Neural cell (in vitro differentiated cells): ENCODE measurements around the gene ZDHHC16. TPM values are rescaled to one million over a fixed set of nuclear protein-coding genes. Genes with fewer than 3 reads are reported as not detected.

Experiments
- H2AFZ ChIP-seq: fragments of 200-600, 300-800 bp; sonication (generic), shearing (Covaris generic); 2 replicates; pipeline ENCODE4 v1.6.0; 2014; ENCODE audit warnings: low read depth, mild to moderate bottlenecking, antibody characterized with exemption, low read length, moderate library complexity
- H3F3A ChIP-seq: fragments of 200-600 bp; shearing (Covaris generic); 2 replicates; pipeline ENCODE4 v1.6.1; 2016; ENCODE audit warnings: mild to moderate bottlenecking, moderate library complexity, mixed read lengths, antibody characterized with exemption, low read length; ENCODE audit not compliant: insufficient read depth, poor library complexity, severe bottlenecking
- H3K27ac ChIP-seq: fragments of 200-600, 300-800 bp; sonication (generic), shearing (Covaris generic); 2 replicates; pipeline ENCODE4 v1.5.1; 2014; ENCODE audit warnings: mild to moderate bottlenecking, low read length, moderate library complexity
- H3K27me3 ChIP-seq: fragments of 300-800, 200-600 bp; sonication (generic), shearing (Covaris generic); 2 replicates; pipeline ENCODE4 v1.6.0; 2014; ENCODE audit warnings: mild to moderate bottlenecking, low read depth, low read length, moderate library complexity; ENCODE audit not compliant: insufficient read depth
- H3K36me3 ChIP-seq: fragments of 300-800, 200-600 bp; sonication (generic), shearing (Covaris generic); 2 replicates; pipeline ENCODE4 v1.5.1; 2014; ENCODE audit warnings: mild to moderate bottlenecking, antibody characterized with exemption, low read length, moderate library complexity; ENCODE audit not compliant: insufficient read depth
- H3K4me2 ChIP-seq: fragments of 300-800, 200-600 bp; sonication (generic), shearing (Covaris generic); 2 replicates; pipeline ENCODE4 v1.6.0; 2014; ENCODE audit warnings: mild to moderate bottlenecking, low read length
- H3K4me3 ChIP-seq: fragments of 300-800, 200-600 bp; sonication (generic), shearing (Covaris generic); 2 replicates; pipeline ENCODE4 v1.5.1; 2014; ENCODE audit warnings: mild to moderate bottlenecking, low read length, moderate library complexity
- H3K79me2 ChIP-seq: fragments of 200-600 bp; shearing (Covaris generic); replicated peaks from 2 replicates; pipeline ENCODE4 v1.6.0; 2014; ENCODE audit warnings: mild to moderate bottlenecking, low read length, moderate library complexity; ENCODE audit not compliant: insufficient read depth
- H3K9ac ChIP-seq: fragments of 300-800, 200-600 bp; sonication (generic), shearing (Covaris generic); 2 replicates; pipeline ENCODE4 v1.6.1; 2016; ENCODE audit warnings: mild to moderate bottlenecking, low read length, mixed read lengths
- H3K9me2 ChIP-seq: fragments of 200-600 bp; shearing (Covaris generic); 2 replicates; pipeline ENCODE4 v1.6.1; 2016; ENCODE audit warnings: mild to moderate bottlenecking, low read length, mixed read lengths; ENCODE audit not compliant: insufficient read depth
- H3K9me3 ChIP-seq: fragments of 200-600, 300-800 bp; sonication (generic), shearing (Covaris generic); 2 replicates; pipeline ENCODE4 v1.6.1; 2016; ENCODE audit warnings: mild to moderate bottlenecking, mixed run types, low read length, moderate library complexity, mixed read lengths
- H4K20me1 ChIP-seq: fragments of 200-600 bp; shearing (Covaris generic); 2 replicates; pipeline ENCODE4 v1.6.1; 2016; ENCODE audit warnings: mild to moderate bottlenecking, mixed run types; ENCODE audit not compliant: insufficient read depth
- EP300 ChIP-seq: fragments of 450-650 bp; conservative IDR thresholded peaks from 2 replicates; pipeline ENCODE4 v1.6.1; 2014; ENCODE audit warnings: antibody characterized with exemption, mild to moderate bottlenecking, moderate library complexity; ENCODE audit not compliant: poor library complexity, severe bottlenecking
- EZH2 ChIP-seq: fragments of 200-600, 300-800 bp; shearing (Covaris generic), sonication (generic); IDR thresholded peaks from 2 replicates; pipeline ENCODE4 v1.6.1; 2014; ENCODE audit warnings: antibody characterized with exemption, low read length, borderline replicate concordance, mild to moderate bottlenecking; ENCODE audit not compliant: insufficient read depth, poor library complexity, severe bottlenecking
- MXI1 ChIP-seq: fragments of 450-650 bp; conservative IDR thresholded peaks from 2 replicates; pipeline ENCODE4 v1.6.1; 2014; ENCODE audit warnings: antibody characterized with exemption, mild to moderate bottlenecking; ENCODE audit not compliant: poor library complexity, severe bottlenecking
- POLR2AphosphoS5 ChIP-seq: IDR thresholded peaks from 2 replicates; pipeline ENCODE4 v1.6.1; 2012
- RAD21 ChIP-seq: fragments of 450-650 bp; conservative IDR thresholded peaks from 2 replicates; pipeline ENCODE4 v1.6.1; 2014; ENCODE audit warnings: antibody characterized with exemption, mild to moderate bottlenecking, moderate library complexity
- SMC3 ChIP-seq: fragments of 450-650 bp; conservative IDR thresholded peaks from 2 replicates; pipeline ENCODE4 v1.6.1; 2014; ENCODE audit warnings: antibody characterized with exemption, mild to moderate bottlenecking, moderate library complexity; ENCODE audit not compliant: poor library complexity
- TAF1 ChIP-seq: IDR thresholded peaks from 2 replicates; pipeline ENCODE4 v1.6.1; 2012; ENCODE audit warnings: low read depth
- polyA plus RNA-seq: library from polyadenylated mRNA; depleted of rRNA; stranded (reverse); fragments of >200 nt; gene quantifications from 2 replicates; pipeline ENCODE4 v1.2.3, GENCODE V29; 2014
- TF ChIP-seq, protein P1 (sequence below): IDR thresholded peaks from 2 replicates; pipeline ENCODE4 v1.6.1; 2012; ENCODE audit warnings: borderline replicate concordance
- TF ChIP-seq, protein P2 (sequence below): fragments of 450-650 bp; IDR thresholded peaks from 2 replicates; pipeline ENCODE4 v1.5.1; 2014; ENCODE audit warnings: antibody characterized with exemption, mild to moderate bottlenecking, moderate library complexity; ENCODE audit not compliant: poor library complexity, severe bottlenecking

ZDHHC16 gene
- polyA plus RNA-seq, 1 donor from 2014 or later = 34.3 TPM

DNA sequence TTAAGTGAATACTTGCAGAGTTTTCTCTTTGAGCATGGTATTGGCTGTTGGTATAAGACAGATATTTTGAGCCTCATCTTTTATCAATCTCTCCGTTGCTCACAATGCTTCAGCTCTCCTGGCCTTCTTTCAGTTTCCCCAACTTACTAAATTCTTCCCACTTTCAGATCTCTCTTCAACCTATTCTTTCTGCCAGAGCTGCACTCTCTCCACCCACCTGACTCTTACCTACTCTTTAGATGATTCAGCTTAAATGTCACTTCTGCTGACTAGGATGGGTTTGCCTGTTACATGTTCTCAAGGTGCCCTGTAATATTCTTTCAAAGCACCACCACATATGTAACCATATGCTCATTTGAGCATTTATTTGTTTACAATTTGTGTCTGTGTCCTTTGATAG, 1.8 kb upstream of the ZDHHC16 start:
- H3K4me3 ChIP-seq = peak overlapping the region; percentile 87
- TF ChIP-seq EZH2 (no peak), TAF1 (no peak)
- TF ChIP-seq, protein P1, sequence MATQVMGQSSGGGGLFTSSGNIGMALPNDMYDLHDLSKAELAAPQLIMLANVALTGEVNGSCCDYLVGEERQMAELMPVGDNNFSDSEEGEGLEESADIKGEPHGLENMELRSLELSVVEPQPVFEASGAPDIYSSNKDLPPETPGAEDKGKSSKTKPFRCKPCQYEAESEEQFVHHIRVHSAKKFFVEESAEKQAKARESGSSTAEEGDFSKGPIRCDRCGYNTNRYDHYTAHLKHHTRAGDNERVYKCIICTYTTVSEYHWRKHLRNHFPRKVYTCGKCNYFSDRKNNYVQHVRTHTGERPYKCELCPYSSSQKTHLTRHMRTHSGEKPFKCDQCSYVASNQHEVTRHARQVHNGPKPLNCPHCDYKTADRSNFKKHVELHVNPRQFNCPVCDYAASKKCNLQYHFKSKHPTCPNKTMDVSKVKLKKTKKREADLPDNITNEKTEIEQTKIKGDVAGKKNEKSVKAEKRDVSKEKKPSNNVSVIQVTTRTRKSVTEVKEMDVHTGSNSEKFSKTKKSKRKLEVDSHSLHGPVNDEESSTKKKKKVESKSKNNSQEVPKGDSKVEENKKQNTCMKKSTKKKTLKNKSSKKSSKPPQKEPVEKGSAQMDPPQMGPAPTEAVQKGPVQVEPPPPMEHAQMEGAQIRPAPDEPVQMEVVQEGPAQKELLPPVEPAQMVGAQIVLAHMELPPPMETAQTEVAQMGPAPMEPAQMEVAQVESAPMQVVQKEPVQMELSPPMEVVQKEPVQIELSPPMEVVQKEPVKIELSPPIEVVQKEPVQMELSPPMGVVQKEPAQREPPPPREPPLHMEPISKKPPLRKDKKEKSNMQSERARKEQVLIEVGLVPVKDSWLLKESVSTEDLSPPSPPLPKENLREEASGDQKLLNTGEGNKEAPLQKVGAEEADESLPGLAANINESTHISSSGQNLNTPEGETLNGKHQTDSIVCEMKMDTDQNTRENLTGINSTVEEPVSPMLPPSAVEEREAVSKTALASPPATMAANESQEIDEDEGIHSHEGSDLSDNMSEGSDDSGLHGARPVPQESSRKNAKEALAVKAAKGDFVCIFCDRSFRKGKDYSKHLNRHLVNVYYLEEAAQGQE = no peak
- no peaks in the 10 kb centered on the region for H3K9me2 ChIP-seq
- no peak overlapping the region for H3K4me2 ChIP-seq
- H3K9me3 ChIP-seq = no peaks in the 10 kb centered on the region
- no peak overlapping the region for H2AFZ ChIP-seq
- no peak overlapping the region for H3K27ac ChIP-seq
- no peaks in the 10 kb centered on the region for H3K27me3 ChIP-seq
- H3K36me3 ChIP-seq = no peaks in the 10 kb centered on the region
- no peak overlapping the region for H3K9ac ChIP-seq
- H4K20me1 ChIP-seq = no peaks in the 10 kb centered on the region
- peaks cover 32% of the 10 kb centered on the region for H3K79me2 ChIP-seq
- H3F3A ChIP-seq = no peaks in the 10 kb centered on the region

DNA sequence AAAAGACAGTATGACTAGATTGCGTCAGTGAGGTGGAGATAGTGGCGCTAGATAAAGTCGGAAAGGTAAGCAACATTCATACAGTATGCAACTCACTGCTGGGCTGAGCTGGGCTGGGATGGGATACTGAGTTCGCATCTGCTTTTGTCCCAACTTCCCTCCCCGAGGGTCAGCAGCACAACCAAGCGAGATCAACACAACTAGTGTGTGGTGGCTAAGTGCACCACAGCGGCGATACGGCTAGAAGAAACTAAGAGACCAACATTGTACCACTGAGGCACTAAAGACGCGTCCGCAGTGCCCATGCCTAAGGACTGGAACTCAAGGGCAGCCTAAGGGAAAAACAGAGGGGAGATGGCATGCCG, 636 bp upstream of the ZDHHC16 start:
- peaks cover 34% of the 10 kb centered on the region for H3K79me2 ChIP-seq
- peak overlapping the region; percentile 69 for H3K27ac ChIP-seq
- H3K9ac ChIP-seq = peak overlapping the region; percentile 83
- no peaks in the 10 kb centered on the region for H3K27me3 ChIP-seq
- H3K9me2 ChIP-seq = no peaks in the 10 kb centered on the region
- H2AFZ ChIP-seq = peak overlapping the region; percentile 67
- no peaks in the 10 kb centered on the region for H4K20me1 ChIP-seq
- TF ChIP-seq, protein P1 = no peak
- TF ChIP-seq POLR2AphosphoS5 = no peak
- no peak for TF ChIP-seq SMC3
- TF ChIP-seq, protein P2, sequence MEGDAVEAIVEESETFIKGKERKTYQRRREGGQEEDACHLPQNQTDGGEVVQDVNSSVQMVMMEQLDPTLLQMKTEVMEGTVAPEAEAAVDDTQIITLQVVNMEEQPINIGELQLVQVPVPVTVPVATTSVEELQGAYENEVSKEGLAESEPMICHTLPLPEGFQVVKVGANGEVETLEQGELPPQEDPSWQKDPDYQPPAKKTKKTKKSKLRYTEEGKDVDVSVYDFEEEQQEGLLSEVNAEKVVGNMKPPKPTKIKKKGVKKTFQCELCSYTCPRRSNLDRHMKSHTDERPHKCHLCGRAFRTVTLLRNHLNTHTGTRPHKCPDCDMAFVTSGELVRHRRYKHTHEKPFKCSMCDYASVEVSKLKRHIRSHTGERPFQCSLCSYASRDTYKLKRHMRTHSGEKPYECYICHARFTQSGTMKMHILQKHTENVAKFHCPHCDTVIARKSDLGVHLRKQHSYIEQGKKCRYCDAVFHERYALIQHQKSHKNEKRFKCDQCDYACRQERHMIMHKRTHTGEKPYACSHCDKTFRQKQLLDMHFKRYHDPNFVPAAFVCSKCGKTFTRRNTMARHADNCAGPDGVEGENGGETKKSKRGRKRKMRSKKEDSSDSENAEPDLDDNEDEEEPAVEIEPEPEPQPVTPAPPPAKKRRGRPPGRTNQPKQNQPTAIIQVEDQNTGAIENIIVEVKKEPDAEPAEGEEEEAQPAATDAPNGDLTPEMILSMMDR = no peak
- no peak for TF ChIP-seq RAD21
- TF ChIP-seq TAF1 = no peak
- TF ChIP-seq MXI1 = no peak
- no peak for TF ChIP-seq EP300
- TF ChIP-seq EZH2 = no peak
- H3K4me2 ChIP-seq = peak overlapping the region; percentile 57
- no peaks in the 10 kb centered on the region for H3F3A ChIP-seq
- peak overlapping the region; percentile 87 for H3K4me3 ChIP-seq
- H3K36me3 ChIP-seq = no peaks in the 10 kb centered on the region
- no peaks in the 10 kb centered on the region for H3K9me3 ChIP-seq
